ENCODE results near the gene KDM3B. TPM values are rescaled to one million over a fixed set of nuclear protein-coding genes. Genes with fewer than 3 reads are reported as not detected.

KDM3B gene
- total and polyA plus RNA-seq, 2 of the 8 experiments (the other 6 are each of a cell fraction or from before 2014, with no cell fraction given): 27.1 to 78.1 TPM

DNA sequence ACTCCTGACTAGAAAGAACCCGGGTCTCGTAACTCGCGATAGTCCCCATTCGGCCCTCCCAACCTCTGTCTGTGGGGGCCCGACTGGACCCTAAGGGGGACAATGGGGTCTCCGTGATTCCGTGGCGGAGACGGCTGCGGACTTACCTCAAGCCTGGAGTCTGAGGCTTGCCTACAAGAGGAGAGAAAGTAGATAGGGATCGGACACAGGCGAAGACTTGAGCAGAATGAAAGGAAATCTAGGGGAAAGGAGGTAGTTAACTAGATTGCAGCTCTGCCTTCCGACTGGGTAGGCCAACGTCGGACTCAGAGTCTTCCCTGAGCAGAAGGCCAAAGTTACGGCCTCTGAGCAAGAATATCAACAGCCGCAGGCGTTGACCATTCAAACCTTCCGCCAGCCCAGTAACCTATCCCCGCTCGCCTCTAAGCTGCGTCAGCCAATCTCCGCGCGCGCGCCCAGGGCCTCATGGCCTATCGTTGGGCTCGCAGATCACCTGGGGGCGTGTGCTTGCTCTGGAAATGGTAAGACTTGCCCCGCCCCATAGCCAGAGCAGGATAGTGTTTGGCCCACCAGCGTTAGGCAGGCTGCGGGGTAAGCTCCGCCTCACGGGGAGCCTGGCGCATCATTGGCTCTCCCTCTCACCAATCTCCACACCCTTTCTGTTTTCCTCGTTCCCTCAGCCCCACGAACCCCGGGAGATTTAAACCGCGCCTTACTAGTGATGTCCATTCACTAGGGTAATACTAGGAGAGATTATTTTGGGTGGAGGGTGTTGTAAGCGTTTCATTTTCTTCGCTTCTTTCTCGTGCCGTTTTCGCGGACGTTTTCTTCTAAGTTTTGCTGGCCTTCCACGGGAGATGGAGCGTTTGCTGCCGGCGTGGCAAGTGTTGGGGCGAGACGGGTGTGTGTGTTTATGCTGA lies 20.8 kb upstream of the KDM3B start, which contains the start of gene CDC25C (continued):
- TF ChIP-seq POU5F1 (IDR thresholded peaks at IDR 0.05; ENCODE audit: low read depth, low read length) (no peak), KDM4A (IDR thresholded peaks at IDR 0.05; ENCODE audit: low read depth, low read length, severe bottlenecking) (peak; percentile 36), SRF (IDR thresholded peaks at IDR 0.05; ENCODE audit: low read depth, low read length) (no peak), CHD2 (IDR thresholded peaks at IDR 0.05; ENCODE audit: low read length) (peak; percentile 57), NANOG (IDR thresholded peaks at IDR 0.05; ENCODE audit: insufficient read depth, low read depth, low read length, poor library complexity, severe bottlenecking) (no peak), CBX5 (IDR thresholded peaks at IDR 0.05; ENCODE audit: low read depth, low read length) (no peak), HDAC2 (IDR thresholded peaks at IDR 0.05; ENCODE audit: borderline replicate concordance in 1 of 2, low read depth in 2 of 2, low read length in 2 of 2) (peak; percentile 67 to 74; a peak in 1 of 4 replicates), CTBP2 (IDR thresholded peaks at IDR 0.05; ENCODE audit: borderline replicate concordance, insufficient read depth, insufficient read length, low read length) (no peak), KDM5A (IDR thresholded peaks at IDR 0.05; ENCODE audit: low read length) (peak; percentile 66), TBP (IDR thresholded peaks at IDR 0.05; ENCODE audit: low read depth, low read length) (peak; percentile 93), TAF1 (IDR thresholded peaks at IDR 0.05; ENCODE audit: low read depth, low read length) (peak; percentile 94), BRCA1 (IDR thresholded peaks at IDR 0.05; ENCODE audit: low read depth, low read length) (peak; percentile 49; the same call in 1 of the 2 replicates), TEAD4 (IDR thresholded peaks at IDR 0.05; ENCODE audit: low read depth, low read length) (no peak), JUND (IDR thresholded peaks at IDR 0.05; ENCODE audit: low read length) (no peak), GABPA (IDR thresholded peaks at IDR 0.05; ENCODE audit: borderline replicate concordance, insufficient read depth, low read length) (no peak), TAF7 (optimal IDR thresholded peaks at IDR 0.05; ENCODE audit: borderline replicate concordance, low read depth, low read length) (peak; percentile 75), RBBP5 (IDR thresholded peaks at IDR 0.05; ENCODE audit: borderline replicate concordance, low read depth, low read length) (no peak), NRF1 (IDR thresholded peaks at IDR 0.05; ENCODE audit: low read depth, low read length) (peak; percentile 25; the same call in 1 of the 2 replicates)
- TF ChIP-seq, protein P1, sequence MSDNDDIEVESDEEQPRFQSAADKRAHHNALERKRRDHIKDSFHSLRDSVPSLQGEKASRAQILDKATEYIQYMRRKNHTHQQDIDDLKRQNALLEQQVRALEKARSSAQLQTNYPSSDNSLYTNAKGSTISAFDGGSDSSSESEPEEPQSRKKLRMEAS (IDR thresholded peaks at IDR 0.05): peak; percentile 18; the same call in 1 of the 2 replicates
- TF ChIP-seq, protein P2, sequence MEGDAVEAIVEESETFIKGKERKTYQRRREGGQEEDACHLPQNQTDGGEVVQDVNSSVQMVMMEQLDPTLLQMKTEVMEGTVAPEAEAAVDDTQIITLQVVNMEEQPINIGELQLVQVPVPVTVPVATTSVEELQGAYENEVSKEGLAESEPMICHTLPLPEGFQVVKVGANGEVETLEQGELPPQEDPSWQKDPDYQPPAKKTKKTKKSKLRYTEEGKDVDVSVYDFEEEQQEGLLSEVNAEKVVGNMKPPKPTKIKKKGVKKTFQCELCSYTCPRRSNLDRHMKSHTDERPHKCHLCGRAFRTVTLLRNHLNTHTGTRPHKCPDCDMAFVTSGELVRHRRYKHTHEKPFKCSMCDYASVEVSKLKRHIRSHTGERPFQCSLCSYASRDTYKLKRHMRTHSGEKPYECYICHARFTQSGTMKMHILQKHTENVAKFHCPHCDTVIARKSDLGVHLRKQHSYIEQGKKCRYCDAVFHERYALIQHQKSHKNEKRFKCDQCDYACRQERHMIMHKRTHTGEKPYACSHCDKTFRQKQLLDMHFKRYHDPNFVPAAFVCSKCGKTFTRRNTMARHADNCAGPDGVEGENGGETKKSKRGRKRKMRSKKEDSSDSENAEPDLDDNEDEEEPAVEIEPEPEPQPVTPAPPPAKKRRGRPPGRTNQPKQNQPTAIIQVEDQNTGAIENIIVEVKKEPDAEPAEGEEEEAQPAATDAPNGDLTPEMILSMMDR (IDR thresholded peaks at IDR 0.05; ENCODE audit: control extremely low read depth in 1 of 3, insufficient read depth in 1 of 3, low read depth in 1 of 3, low read length in 3 of 3): no peak

Measured in H1 (cell line).